ENCODE data around the gene TPSG1.

- no peak for TF ChIP-seq POLR2A (IDR thresholded peaks at IDR 0.05)
- TF ChIP-seq CTCF (IDR thresholded peaks at IDR 0.05 in 8 of 11, conservative IDR thresholded peaks at IDR 0.05 in 3 of 11) = no peak
Measured at GRCh38 chr16:1196494-1196893, 28.6 kb downstream of the TPSG1 start.
